Activated T-cell treated with anti-CD3 and anti-CD28 coated beads, Interleukin-2, amount 50 U/mL, for 24 hours (primary cell): Measurements from ENCODE around the gene PLPPR4.
"Not testable (repeated sequence)": the region's sequence is repeated elsewhere in the genome, so short reads cannot be mapped to it uniquely, and the experiment has no call there.

ENCODE experiments used
- DNase-seq: peaks from one replicate; pipeline ENCODE4 v3.0.0-alpha.2; 2020
- H3K27ac Mint-ChIP-seq: 2 replicates; pipeline ENCODE4 v1.8.0; 2020; ENCODE audit warnings: mild to moderate bottlenecking, mixed read lengths
- H3K27me3 Mint-ChIP-seq: 2 replicates; pipeline ENCODE4 v1.8.0; 2020; ENCODE audit warnings: mixed read lengths
- H3K36me3 Mint-ChIP-seq: 2 replicates; pipeline ENCODE4 v1.8.0; 2020; ENCODE audit warnings: low read depth, mixed read lengths
- H3K4me1 Mint-ChIP-seq: 2 replicates; pipeline ENCODE4 v1.8.0; 2020; ENCODE audit warnings: low read depth, mixed read lengths
- H3K4me3 Mint-ChIP-seq: 2 replicates; pipeline ENCODE4 v1.8.0; 2020; ENCODE audit warnings: mild to moderate bottlenecking, moderate library complexity, mixed read lengths
- H3K9me3 Mint-ChIP-seq: 2 replicates; pipeline ENCODE4 v1.8.0; 2020; ENCODE audit warnings: mixed read lengths

The PLPPR4 gene

GRCh38 chr1:99247199-99247598 is 17.1 kb upstream of the PLPPR4 start:
- no peak for DNase-seq
- Mint-ChIP-seq H3K27me3 (peaks cover 6% of the 10 kb centered on the region), H3K27ac (no peak overlapping the region), H3K9me3 (peaks cover 2% of the 10 kb centered on the region), H3K4me1 (no peaks in the 10 kb centered on the region), H3K36me3 (no peaks in the 10 kb centered on the region), H3K4me3 (no peak overlapping the region)

GRCh38 chr1:99250728-99251127 is 13.6 kb upstream of the PLPPR4 start:
- no peaks in the 10 kb centered on the region for H3K4me1 Mint-ChIP-seq
- DNase-seq = no peak
- peaks cover 6% of the 10 kb centered on the region for H3K27me3 Mint-ChIP-seq
- no peaks in the 10 kb centered on the region for H3K36me3 Mint-ChIP-seq
- H3K4me3 Mint-ChIP-seq = no peak overlapping the region
- H3K9me3 Mint-ChIP-seq = peaks cover 2% of the 10 kb centered on the region
- H3K27ac Mint-ChIP-seq = no peak overlapping the region

GRCh38 chr1:99251308-99251707 is 13.0 kb upstream of the PLPPR4 start:
- no peak for DNase-seq
- Mint-ChIP-seq H3K36me3 (no peaks in the 10 kb centered on the region), H3K27ac (no peak overlapping the region), H3K4me1 (no peaks in the 10 kb centered on the region), H3K9me3 (peaks cover 2% of the 10 kb centered on the region), H3K4me3 (no peak overlapping the region), H3K27me3 (peaks cover 6% of the 10 kb centered on the region)

GRCh38 chr1:99252630-99253029 is 11.7 kb upstream of the PLPPR4 start:
- Mint-ChIP-seq H3K9me3 (no peaks in the 10 kb centered on the region), H3K27me3 (peaks cover 6% of the 10 kb centered on the region), H3K4me3 (no peak overlapping the region), H3K27ac (no peak overlapping the region), H3K4me1 (no peaks in the 10 kb centered on the region), H3K36me3 (no peaks in the 10 kb centered on the region)
- DNase-seq = no peak

GRCh38 chr1:99260402-99260801 is 3.9 kb upstream of the PLPPR4 start:
- H3K36me3 Mint-ChIP-seq, H3K27ac Mint-ChIP-seq, H3K9me3 Mint-ChIP-seq, DNase-seq, H3K4me3 Mint-ChIP-seq, H3K4me1 Mint-ChIP-seq: not testable (repeated sequence)
- peaks cover 32% of the 10 kb centered on the region for H3K27me3 Mint-ChIP-seq

GRCh38 chr1:99265124-99265523 is 832 bp downstream of the PLPPR4 start:
- Mint-ChIP-seq H3K4me3 (no peak overlapping the region), H3K9me3 (no peaks in the 10 kb centered on the region), H3K4me1 (peaks cover 4% of the 10 kb centered on the region), H3K36me3 (no peaks in the 10 kb centered on the region), H3K27me3 (peaks cover 47% of the 10 kb centered on the region), H3K27ac (no peak overlapping the region)
- no peak for DNase-seq

GRCh38 chr1:99266726-99267125 is 2.4 kb downstream of the PLPPR4 start:
- H3K4me3 Mint-ChIP-seq = no peak overlapping the region
- H3K36me3 Mint-ChIP-seq = no peaks in the 10 kb centered on the region
- peaks cover 4% of the 10 kb centered on the region for H3K4me1 Mint-ChIP-seq
- H3K9me3 Mint-ChIP-seq = no peaks in the 10 kb centered on the region
- H3K27me3 Mint-ChIP-seq = peaks cover 47% of the 10 kb centered on the region
- no peak for DNase-seq
- H3K27ac Mint-ChIP-seq = no peak overlapping the region

GRCh38 chr1:99268021-99268420 is 3.7 kb downstream of the PLPPR4 start:
- H3K4me3 Mint-ChIP-seq = no peak overlapping the region
- no peak overlapping the region for H3K27ac Mint-ChIP-seq
- no peaks in the 10 kb centered on the region for H3K36me3 Mint-ChIP-seq
- H3K27me3 Mint-ChIP-seq = peaks cover 37% of the 10 kb centered on the region
- H3K4me1 Mint-ChIP-seq = peaks cover 4% of the 10 kb centered on the region
- H3K9me3 Mint-ChIP-seq = peaks cover under 1% of the 10 kb centered on the region
- DNase-seq = no peak

GRCh38 chr1:99269321-99269720 is 5.0 kb downstream of the PLPPR4 start:
- peaks cover 25% of the 10 kb centered on the region for H3K27me3 Mint-ChIP-seq
- DNase-seq = no peak
- peaks cover 6% of the 10 kb centered on the region for H3K9me3 Mint-ChIP-seq
- H3K4me3 Mint-ChIP-seq = no peak overlapping the region
- H3K4me1 Mint-ChIP-seq = peaks cover 4% of the 10 kb centered on the region
- no peaks in the 10 kb centered on the region for H3K36me3 Mint-ChIP-seq
- H3K27ac Mint-ChIP-seq = no peak overlapping the region

- no peaks in the 10 kb centered on the region for H3K36me3 Mint-ChIP-seq
- no peak overlapping the region for H3K27ac Mint-ChIP-seq
- H3K9me3 Mint-ChIP-seq = peaks cover 8% of the 10 kb centered on the region
- no peak for DNase-seq
- no peak overlapping the region for H3K4me3 Mint-ChIP-seq
- H3K27me3 Mint-ChIP-seq = peaks cover 13% of the 10 kb centered on the region
- no peaks in the 10 kb centered on the region for H3K4me1 Mint-ChIP-seq
Observed at GRCh38 chr1:99270646-99271045, 6.4 kb downstream of the PLPPR4 start.

- Mint-ChIP-seq H3K4me3 (no peak overlapping the region), H3K9me3 (peaks cover 8% of the 10 kb centered on the region), H3K4me1 (no peaks in the 10 kb centered on the region), H3K36me3 (no peaks in the 10 kb centered on the region), H3K27me3 (peaks cover 7% of the 10 kb centered on the region), H3K27ac (no peak overlapping the region)
- no peak for DNase-seq
Observed at GRCh38 chr1:99271249-99271648, 7.0 kb downstream of the PLPPR4 start.

GRCh38 chr1:99277066-99277465 is 12.8 kb downstream of the PLPPR4 start:
- Mint-ChIP-seq H3K27ac (no peak overlapping the region), H3K4me3 (no peak overlapping the region), H3K27me3 (no peaks in the 10 kb centered on the region), H3K9me3 (peaks cover 8% of the 10 kb centered on the region), H3K36me3 (no peaks in the 10 kb centered on the region), H3K4me1 (no peaks in the 10 kb centered on the region)
- DNase-seq = no peak

GRCh38 chr1:99279525-99279924 is 15.2 kb downstream of the PLPPR4 start:
- Mint-ChIP-seq H3K4me1 (no peaks in the 10 kb centered on the region), H3K36me3 (no peaks in the 10 kb centered on the region), H3K27me3 (no peaks in the 10 kb centered on the region), H3K27ac (no peak overlapping the region), H3K4me3 (no peak overlapping the region), H3K9me3 (peaks cover under 1% of the 10 kb centered on the region)
- no peak for DNase-seq

- DNase-seq = no peak
- Mint-ChIP-seq H3K36me3 (no peaks in the 10 kb centered on the region), H3K4me3 (no peak overlapping the region), H3K4me1 (no peaks in the 10 kb centered on the region), H3K27me3 (no peaks in the 10 kb centered on the region), H3K9me3 (no peaks in the 10 kb centered on the region), H3K27ac (no peak overlapping the region)
Observed at GRCh38 chr1:99281105-99281504, 16.8 kb downstream of the PLPPR4 start.

GRCh38 chr1:99282536-99282935 is 18.2 kb downstream of the PLPPR4 start:
- Mint-ChIP-seq H3K36me3 (no peaks in the 10 kb centered on the region), H3K27ac (no peak overlapping the region), H3K4me3 (no peak overlapping the region), H3K4me1 (no peaks in the 10 kb centered on the region), H3K9me3 (no peaks in the 10 kb centered on the region), H3K27me3 (peaks cover 3% of the 10 kb centered on the region)
- no peak for DNase-seq

- H3K27me3 Mint-ChIP-seq, DNase-seq, H3K36me3 Mint-ChIP-seq, H3K4me3 Mint-ChIP-seq, H3K4me1 Mint-ChIP-seq, H3K27ac Mint-ChIP-seq, H3K9me3 Mint-ChIP-seq: not testable (repeated sequence)
Observed at GRCh38 chr1:99283521-99283920, 19.2 kb downstream of the PLPPR4 start.
